Mesenchymal stem cell (in vitro differentiated cells and primary cell): ENCODE measurements around the gene EOGT.
A peak's percentile ranks its signal among the peaks of the same experiment; 100 is the strongest.

Experiments used
- DNase-seq: peaks from one replicate; pipeline ENCODE4 v3.0.0-alpha.2; 2013
- H2AFZ ChIP-seq: one replicate; pipeline ENCODE4 v1.6.1; 2013; ENCODE audit warnings: low read depth, mild to moderate bottlenecking, control low read depth, inconsistent platforms, low read length, moderate library complexity
- H2AK5ac ChIP-seq: 2 replicates; pipeline ENCODE4 v1.6.1; 2013; ENCODE audit warnings: low read length, moderate library complexity, mild to moderate bottlenecking, inconsistent platforms; ENCODE audit not compliant: severe bottlenecking
- H2BK120ac ChIP-seq: one replicate; pipeline ENCODE4 v1.6.1; 2013; ENCODE audit warnings: low read depth, mild to moderate bottlenecking, inconsistent platforms, low read length, moderate library complexity
- H2BK12ac ChIP-seq, 2 experiments: one replicate each; pipeline ENCODE4 v1.6.1; 2013; ENCODE audit warnings: inconsistent platforms in 2 of 2, low read length in 2 of 2, mild to moderate bottlenecking in 2 of 2, moderate library complexity in 2 of 2, control low read depth in 1 of 2
- H2BK15ac ChIP-seq: one replicate; pipeline ENCODE4 v1.6.1; 2013; ENCODE audit warnings: mild to moderate bottlenecking, low read depth, inconsistent platforms; ENCODE audit not compliant: poor library complexity, severe bottlenecking
- H2BK5ac ChIP-seq: 2 replicates; pipeline ENCODE4 v1.6.1; 2013; ENCODE audit warnings: low read depth, mild to moderate bottlenecking, low read length, control low read depth, inconsistent platforms; ENCODE audit not compliant: poor library complexity, severe bottlenecking
- H3K14ac ChIP-seq, 2 experiments: one replicate each; pipeline ENCODE4 v1.6.1; 2013; ENCODE audit warnings: inconsistent platforms in 2 of 2, low read length in 2 of 2, control low read depth in 1 of 2, mild to moderate bottlenecking in 1 of 2, moderate library complexity in 1 of 2
- H3K18ac ChIP-seq, 2 experiments: one replicate each; pipeline ENCODE4 v1.6.1; 2013; ENCODE audit warnings: inconsistent platforms in 2 of 2, low read length in 2 of 2, control low read depth in 1 of 2, low read depth in 1 of 2, mild to moderate bottlenecking in 1 of 2
- H3K23ac ChIP-seq, 2 experiments: one replicate each; pipeline ENCODE4 v1.6.1; 2013; ENCODE audit warnings: inconsistent platforms in 2 of 2, low read length in 2 of 2, mild to moderate bottlenecking in 2 of 2, moderate library complexity in 2 of 2, control low read depth in 1 of 2
- H3K27ac ChIP-seq: 2 replicates; pipeline ENCODE4 v1.5.1; 2013; ENCODE audit warnings: mild to moderate bottlenecking, moderate library complexity, low read length, control low read depth, inconsistent platforms; ENCODE audit not compliant: poor library complexity, severe bottlenecking
- H3K27me3 ChIP-seq, 2 experiments: 2 replicates each; pipeline versions ENCODE4 v1.6.1 to v1.7.0; 2013; ENCODE audit warnings: low read length in 2 of 2, mild to moderate bottlenecking in 2 of 2, moderate library complexity in 2 of 2, control low read depth in 1 of 2, inconsistent platforms in 1 of 2; ENCODE audit not compliant: control insufficient read depth in 1 of 2, insufficient read depth in 1 of 2
- H3K36me3 ChIP-seq, 2 experiments: 2 replicates each; pipeline versions ENCODE4 v1.6.1 to v1.7.0; 2013; ENCODE audit warnings: low read length in 2 of 2, control low read depth in 1 of 2, inconsistent platforms in 1 of 2, low read depth in 1 of 2, mild to moderate bottlenecking in 1 of 2; ENCODE audit not compliant: insufficient read depth in 2 of 2, control insufficient read depth in 1 of 2
- H3K4ac ChIP-seq, 2 experiments: one replicate each; pipeline ENCODE4 v1.6.1; 2013; ENCODE audit warnings: inconsistent platforms in 2 of 2, low read length in 2 of 2, mild to moderate bottlenecking in 2 of 2, moderate library complexity in 2 of 2, control low read depth in 1 of 2, low read depth in 1 of 2
- H3K4me1 ChIP-seq: 2 replicates; pipeline ENCODE4 v1.6.1; 2013; ENCODE audit warnings: low read depth, low read length, control low read depth; ENCODE audit not compliant: control insufficient read depth, insufficient read depth
- H3K4me2 ChIP-seq: 2 replicates; pipeline ENCODE4 v1.6.1; 2013; ENCODE audit warnings: low read length, mild to moderate bottlenecking, inconsistent platforms; ENCODE audit not compliant: poor library complexity, severe bottlenecking
- H3K4me3 ChIP-seq, 2 experiments: 2 replicates each; pipeline versions ENCODE4 v1.5.1 to v1.7.0; 2013; ENCODE audit warnings: low read length in 2 of 2, mild to moderate bottlenecking in 2 of 2, control low read depth in 1 of 2, low read depth in 1 of 2; ENCODE audit not compliant: insufficient read depth in 1 of 2
- H3K79me1 ChIP-seq: replicated peaks from 2 replicates; pipeline ENCODE4 v1.6.1; 2013; ENCODE audit warnings: mild to moderate bottlenecking, control low read depth, low read length, inconsistent platforms; ENCODE audit not compliant: poor library complexity, severe bottlenecking
- H3K9ac ChIP-seq: 2 replicates; pipeline ENCODE4 v1.7.0; 2013; ENCODE audit warnings: mild to moderate bottlenecking, low read length, moderate library complexity
- H3K9me3 ChIP-seq: 2 replicates; pipeline ENCODE4 v1.7.0; 2013; ENCODE audit warnings: mild to moderate bottlenecking, low read length; ENCODE audit not compliant: control insufficient read depth
- H4K8ac ChIP-seq: one replicate; pipeline ENCODE4 v1.6.1; 2013; ENCODE audit warnings: inconsistent platforms, mild to moderate bottlenecking, low read length, moderate library complexity
- H4K91ac ChIP-seq: one replicate; pipeline ENCODE4 v1.6.1; 2013; ENCODE audit warnings: mild to moderate bottlenecking, low read length, inconsistent platforms
- WGBS: methylation state at CpG from one replicate; pipeline ENCODE4 v1.1.7; 2013; ENCODE audit warnings: mixed read lengths; 5-methylcytosine and 5-hydroxymethylcytosine counted together

Gene EOGT

DNA sequence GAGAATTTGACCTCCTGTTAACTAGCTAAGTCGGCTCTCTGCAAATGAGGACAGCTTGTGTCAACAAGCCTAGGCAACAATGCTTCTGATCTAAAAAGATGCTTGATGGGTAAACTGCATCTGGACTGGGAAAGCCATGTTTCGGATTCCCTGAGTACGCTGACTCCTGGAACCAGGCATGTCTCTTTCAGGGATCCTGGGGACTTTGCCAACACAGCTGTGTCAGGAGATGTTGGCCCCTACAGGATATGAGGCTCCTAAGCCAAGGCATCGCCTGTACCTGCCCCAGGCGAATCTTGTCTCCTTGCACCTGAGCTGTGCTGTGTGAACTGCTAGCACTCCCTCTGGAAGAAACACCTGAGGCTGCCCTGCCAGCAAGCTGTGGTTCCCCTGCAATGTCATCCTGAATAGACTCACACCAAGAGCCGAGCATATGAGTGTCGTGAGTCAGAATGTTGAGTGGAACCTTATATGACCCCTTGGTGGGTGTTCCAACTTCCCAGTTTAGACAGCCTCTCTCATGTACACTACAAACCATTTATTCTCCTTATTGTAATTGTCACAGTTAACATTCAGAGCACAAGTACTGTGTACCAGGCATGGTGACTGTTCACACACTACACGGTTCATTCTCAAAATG is 17.0 kb downstream of the EOGT start:
- 88% methylated on average over 8 of the region's 8 CpGs for WGBS

DNA sequence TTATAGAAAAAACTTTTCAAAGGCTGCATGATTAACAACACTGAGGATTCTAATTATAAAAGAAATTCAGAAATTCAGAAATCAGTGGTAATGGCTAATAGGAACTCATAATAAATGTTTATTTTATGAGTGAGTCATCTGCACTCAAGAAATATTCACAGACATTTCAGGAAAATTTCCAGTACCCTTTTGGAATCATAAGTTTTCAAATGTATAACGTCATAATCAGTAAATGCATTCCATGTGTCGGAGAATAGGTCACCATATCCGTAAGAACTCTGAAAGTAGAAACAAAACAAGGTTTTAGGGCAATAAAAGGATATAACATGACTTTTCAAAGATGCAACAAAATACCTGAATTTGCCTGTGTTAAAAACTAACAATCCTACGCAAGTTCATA is 24.7 kb downstream of the EOGT start:
- H3K9me3 ChIP-seq = no peaks in the 10 kb centered on the region
- no peak overlapping the region for H3K4me3 ChIP-seq
- H2AK5ac ChIP-seq = no peak overlapping the region
- H2AFZ ChIP-seq = no peak overlapping the region
- no peak overlapping the region for H2BK15ac ChIP-seq
- WGBS = 93% methylated on average over 4 of the region's 4 CpGs
- no peak overlapping the region for H4K8ac ChIP-seq
- H3K4ac ChIP-seq = no peak overlapping the region
- no peak overlapping the region for H3K27ac ChIP-seq
- H2BK5ac ChIP-seq = no peak overlapping the region
- H3K36me3 ChIP-seq = peaks cover 34 to 76% of the 10 kb centered on the region in 2 experiments
- H3K79me1 ChIP-seq = peaks cover 15% of the 10 kb centered on the region
- no peaks in the 10 kb centered on the region for H3K4me1 ChIP-seq
- H2BK12ac ChIP-seq = no peak overlapping the region
- DNase-seq = peak; percentile 12
- H3K9ac ChIP-seq = no peak overlapping the region
- H3K27me3 ChIP-seq = no peaks in the 10 kb centered on the region
- no peak overlapping the region for H3K4me2 ChIP-seq
- no peak overlapping the region for H3K14ac ChIP-seq
- no peak overlapping the region for H3K18ac ChIP-seq
- H2BK120ac ChIP-seq = no peak overlapping the region
- H4K91ac ChIP-seq = no peak overlapping the region
- H3K23ac ChIP-seq = no peak overlapping the region

More for the DNA sequence above, 17.0 kb downstream of the EOGT start:
- H3K4me1 ChIP-seq = peaks cover 3% of the 10 kb centered on the region
- H2BK15ac ChIP-seq = peak overlapping the region; percentile 46
- no peak overlapping the region for H2AK5ac ChIP-seq
- H2BK120ac ChIP-seq = no peak overlapping the region
- H3K27me3 ChIP-seq = no peaks in the 10 kb centered on the region
- peak; percentile 45 for DNase-seq
- peaks cover 24% of the 10 kb centered on the region for H3K79me1 ChIP-seq
- no peak overlapping the region for H3K27ac ChIP-seq
- no peak overlapping the region for H3K14ac ChIP-seq
- H3K9ac ChIP-seq = no peak overlapping the region
- H2AFZ ChIP-seq = no peak overlapping the region
- no peak overlapping the region for H2BK12ac ChIP-seq
- no peak overlapping the region for H3K23ac ChIP-seq
- no peak overlapping the region for H3K18ac ChIP-seq
- H3K36me3 ChIP-seq = peaks cover 35 to 80% of the 10 kb centered on the region in 2 experiments
- no peak overlapping the region for H3K4ac ChIP-seq
- no peak overlapping the region for H2BK5ac ChIP-seq
- no peak overlapping the region for H4K8ac ChIP-seq
- no peak overlapping the region for H3K4me2 ChIP-seq
- H3K4me3 ChIP-seq = no peak overlapping the region
- H4K91ac ChIP-seq = no peak overlapping the region
- H3K9me3 ChIP-seq = no peaks in the 10 kb centered on the region

DNA sequence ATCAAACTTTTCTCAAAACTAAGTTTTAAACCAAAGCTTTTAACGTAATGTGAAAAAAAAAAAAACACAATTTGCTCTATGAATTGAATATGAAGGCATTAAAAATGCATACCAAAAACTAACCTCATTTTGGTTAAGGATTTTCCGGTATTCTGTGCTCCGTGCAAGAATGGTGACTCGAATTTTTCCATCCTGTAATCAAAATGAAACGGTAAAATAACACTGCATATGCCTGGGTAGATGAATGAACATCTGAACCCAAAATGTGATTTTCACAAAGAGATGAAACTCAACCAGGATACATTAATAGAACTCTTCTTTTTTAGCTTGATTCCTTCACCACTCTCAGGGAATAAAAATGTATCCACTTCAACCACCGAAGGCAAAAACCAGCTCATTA is 26.2 kb downstream of the EOGT start:
- no peak overlapping the region for H2BK15ac ChIP-seq
- no peak overlapping the region for H2AFZ ChIP-seq
- no peaks in the 10 kb centered on the region for H3K4me1 ChIP-seq
- no peak overlapping the region for H3K14ac ChIP-seq
- H3K27me3 ChIP-seq = no peaks in the 10 kb centered on the region
- H3K4me2 ChIP-seq = no peak overlapping the region
- no peak overlapping the region for H3K4ac ChIP-seq
- H3K27ac ChIP-seq = no peak overlapping the region
- DNase-seq = no peak
- H2BK120ac ChIP-seq = no peak overlapping the region
- H4K8ac ChIP-seq = no peak overlapping the region
- H3K18ac ChIP-seq = no peak overlapping the region
- no peaks in the 10 kb centered on the region for H3K9me3 ChIP-seq
- no peak overlapping the region for H4K91ac ChIP-seq
- no peak overlapping the region for H3K4me3 ChIP-seq
- 81% methylated on average over 5 of the region's 6 CpGs for WGBS
- no peak overlapping the region for H2BK5ac ChIP-seq
- H3K9ac ChIP-seq = no peak overlapping the region
- no peak overlapping the region for H3K23ac ChIP-seq
- peaks cover 29 to 81% of the 10 kb centered on the region in 2 experiments for H3K36me3 ChIP-seq
- peaks cover 14% of the 10 kb centered on the region for H3K79me1 ChIP-seq
- no peak overlapping the region for H2AK5ac ChIP-seq
- H2BK12ac ChIP-seq = no peak overlapping the region

DNA sequence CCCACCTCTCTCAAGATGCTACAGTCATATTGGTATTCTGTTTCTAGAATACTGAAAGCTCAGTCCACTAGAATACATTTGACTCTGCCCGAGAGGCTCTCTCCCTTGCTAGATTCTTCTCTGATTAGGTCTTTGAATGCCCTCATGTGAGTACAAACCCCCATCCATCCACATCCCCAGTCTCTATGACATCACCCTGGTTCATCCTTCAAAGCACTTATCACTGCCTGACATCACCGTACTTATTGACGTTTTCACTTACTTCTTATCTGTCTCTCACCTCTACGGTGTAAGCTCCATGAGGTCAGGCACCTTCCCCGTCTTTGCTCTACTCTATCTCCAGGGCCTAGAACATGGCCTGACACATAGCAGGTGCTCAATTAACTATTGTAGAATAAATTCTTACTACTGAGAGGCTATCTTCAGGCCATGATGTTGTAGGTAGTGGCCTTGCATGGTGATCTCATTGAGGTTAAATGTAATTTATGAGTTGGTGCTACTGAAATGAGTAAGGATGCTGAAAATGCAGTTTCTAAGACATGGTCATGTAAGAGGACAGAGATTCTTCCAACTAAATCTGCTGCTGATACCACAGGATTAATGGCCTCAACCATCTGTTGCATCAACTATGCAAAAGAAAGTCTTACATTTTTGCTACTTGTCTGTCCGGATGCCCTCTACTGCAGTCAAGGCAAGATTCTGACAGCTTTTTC is 26.8 kb downstream of the EOGT start:
- H4K91ac ChIP-seq = no peak overlapping the region
- WGBS = 97% methylated on average over 5 of the region's 6 CpGs
- H2AFZ ChIP-seq = no peak overlapping the region

More for the DNA sequence above, 26.8 kb downstream of the EOGT start:
- no peak overlapping the region for H2BK5ac ChIP-seq
- H3K9ac ChIP-seq = no peak overlapping the region
- H2AK5ac ChIP-seq = no peak overlapping the region
- no peaks in the 10 kb centered on the region for H3K4me1 ChIP-seq
- H3K79me1 ChIP-seq = peaks cover 13% of the 10 kb centered on the region
- H3K23ac ChIP-seq = no peak overlapping the region
- DNase-seq = no peak
- H2BK15ac ChIP-seq = no peak overlapping the region
- H3K9me3 ChIP-seq = no peaks in the 10 kb centered on the region
- no peak overlapping the region for H3K18ac ChIP-seq
- H2BK12ac ChIP-seq = no peak overlapping the region
- no peak overlapping the region for H3K4me3 ChIP-seq
- peaks cover 34 to 82% of the 10 kb centered on the region in 2 experiments for H3K36me3 ChIP-seq
- H3K4me2 ChIP-seq = no peak overlapping the region
- no peaks in the 10 kb centered on the region for H3K27me3 ChIP-seq
- no peak overlapping the region for H3K4ac ChIP-seq
- no peak overlapping the region for H3K27ac ChIP-seq
- no peak overlapping the region for H2BK120ac ChIP-seq
- H4K8ac ChIP-seq = no peak overlapping the region
- H3K14ac ChIP-seq = no peak overlapping the region
